CD4-positive, alpha-beta T cell (primary cell): ENCODE results near the gene MAP2K7. TPM values are rescaled to one million over a fixed set of nuclear protein-coding genes. Genes with fewer than 3 reads are reported as not detected.

ENCODE experiments used
- ATAC-seq: fragments of 200-7000 bp; cut with Tn5 transposase; one replicate; pipeline ENCODE4 v1.10.0; 2022; ENCODE audit warnings: mild to moderate bottlenecking; ENCODE audit not compliant: poor library complexity
- CTCF ChIA-PET: fragments of 350-600 bp; sonication (Branson Sonifier 250); formaldehyde crosslinking; loops from one replicate; lab custom pipeline; 2021; ENCODE audit warnings: antibody characterized with exemption, inconsistent platforms; lab: Charles Lee
- POLR2A ChIA-PET: fragments of 350-600 bp; sonication (Branson Sonifier 250); formaldehyde crosslinking; loops from one replicate; lab custom pipeline; 2021; ENCODE audit warnings: antibody characterized with exemption, inconsistent platforms; lab: Charles Lee
- DNase-seq, 14 experiments: peaks; one replicate each; pipeline ENCODE4 v3.0.0-alpha.2; 2013 to 2020; ENCODE audit warnings: mixed read lengths in 2 of 14
- H3K27ac ChIP-seq, 2 donors: one replicate each; pipeline versions ENCODE4 v1.5.1 to v1.7.0; 2013; ENCODE audit warnings: low read length in 2 of 2, low read depth in 1 of 2, mild to moderate bottlenecking in 1 of 2
- H3K27me3 ChIP-seq, 2 experiments: 1 replicate in 1 of 2; 2 replicates in 1 of 2; pipeline versions ENCODE4 v1.6.1 to v1.7.0; 2013; ENCODE audit warnings: low read length in 2 of 2, control low read depth in 1 of 2, mild to moderate bottlenecking in 1 of 2, moderate library complexity in 1 of 2; ENCODE audit not compliant: insufficient read depth in 2 of 2, control insufficient read depth in 1 of 2
- H3K36me3 ChIP-seq: one replicate; pipeline ENCODE4 v1.6.1; 2013; ENCODE audit warnings: low read length, control low read depth; ENCODE audit not compliant: insufficient read depth
- H3K4me1 ChIP-seq: one replicate; pipeline ENCODE4 v1.6.1; 2013; ENCODE audit warnings: low read length, control low read depth; ENCODE audit not compliant: insufficient read depth
- H3K4me3 ChIP-seq: one replicate; pipeline ENCODE4 v1.5.1; 2013; ENCODE audit warnings: mild to moderate bottlenecking, low read length, moderate library complexity
- H3K9me3 ChIP-seq, 2 experiments: 1 replicate in 1 of 2; 2 replicates in 1 of 2; pipeline versions ENCODE4 v1.6.1 to v1.7.0; 2013; ENCODE audit warnings: low read length in 2 of 2, mild to moderate bottlenecking in 2 of 2, control low read depth in 1 of 2, moderate library complexity in 1 of 2; ENCODE audit not compliant: control insufficient read depth in 1 of 2, insufficient read depth in 1 of 2
- H3K27ac Mint-ChIP-seq: one replicate; pipeline ENCODE4 v1.8.0; 2020; ENCODE audit warnings: mixed read lengths
- H3K27me3 Mint-ChIP-seq: one replicate; pipeline ENCODE4 v1.8.0; 2021; ENCODE audit warnings: mixed read lengths
- H3K36me3 Mint-ChIP-seq: one replicate; pipeline ENCODE4 v1.8.0; 2021; ENCODE audit warnings: low read depth, mixed read lengths
- H3K4me1 Mint-ChIP-seq: one replicate; pipeline ENCODE4 v1.8.0; 2021; ENCODE audit warnings: low read depth, mixed read lengths
- H3K4me3 Mint-ChIP-seq: one replicate; pipeline ENCODE4 v1.8.0; 2020; ENCODE audit warnings: mild to moderate bottlenecking, mixed read lengths
- H3K9me3 Mint-ChIP-seq: one replicate; pipeline ENCODE4 v1.8.0; 2020; ENCODE audit warnings: mixed read lengths
- CTCF ChIP-seq: fragments of 200-600 bp; IDR thresholded peaks from one replicate; pipeline ENCODE4 v1.8.0; 2022; ENCODE audit warnings: antibody characterized with exemption, mild to moderate bottlenecking
- intact Hi-C, 2 experiments: fragments of 100-400 bp; cut with DNase I in 1 of 2; cut with micrococcal nuclease in 1 of 2; formaldehyde crosslinking; loops; one replicate each; pipeline versions ENCODE4 v1.15.1 to v1.9.0; 2023 to 2025; cut with DNase I, micrococcal nuclease
- total RNA-seq, 174 experiments: library from RNA in 2 of 174; stranded (reverse) in 2 of 174; gene quantifications; one replicate each; pipeline ENCODE4 v1.2.3 and lab custom pipeline; 2021 to 2026

Gene MAP2K7
- total RNA-seq, 2 experiments from 2014 or later, result 81.7 to 82.3 TPM

- Histone ChIP-seq H3K4me3 (no peak overlapping the region), H3K27me3 (no peaks in the 10 kb centered on the region), H3K27ac (no peak overlapping the region), H3K4me1 (peaks cover 5% of the 10 kb centered on the region), H3K9me3 (no peaks in the 10 kb centered on the region), H3K36me3 (peaks cover 74% of the 10 kb centered on the region)
- CTCF ChIA-PET, result no interaction called here
- no peaks in the 10 kb centered on the region for H3K27me3 Mint-ChIP-seq
- peaks cover 60% of the 10 kb centered on the region for H3K36me3 Mint-ChIP-seq
- POLR2A ChIA-PET, result no interaction called here
- H3K4me3 Mint-ChIP-seq, result no peak overlapping the region
- peaks cover 6% of the 10 kb centered on the region for H3K4me1 Mint-ChIP-seq
- no peaks in the 10 kb centered on the region for H3K9me3 Mint-ChIP-seq
- H3K27ac Mint-ChIP-seq, result no peak overlapping the region
- TF ChIP-seq CTCF, result no peak
- intact Hi-C loops, result no loop called here
- ATAC-seq (no peak), DNase-seq (no peak)
These were observed 29.7 kb downstream of the MAP2K7 start for GRCh38 chr19:7933411-7933810.

GRCh38 chr19:7933828-7934725, 30.4 kb downstream of the MAP2K7 start:
- intact Hi-C loops, result no loop called here
- Histone ChIP-seq H3K4me3 (no peak overlapping the region), H3K4me1 (peaks cover 5% of the 10 kb centered on the region), H3K36me3 (peaks cover 78% of the 10 kb centered on the region), H3K27me3 (no peaks in the 10 kb centered on the region), H3K9me3 (no peaks in the 10 kb centered on the region), H3K27ac (no peak overlapping the region)
- Mint-ChIP-seq H3K27me3 (no peaks in the 10 kb centered on the region), H3K4me1 (peaks cover 8% of the 10 kb centered on the region), H3K27ac (no peak overlapping the region), H3K36me3 (peaks cover 62% of the 10 kb centered on the region), H3K9me3 (no peaks in the 10 kb centered on the region), H3K4me3 (no peak overlapping the region)
- TF ChIP-seq CTCF, result no peak
- ChIA-PET CTCF (interaction anchor here (1.8 kb wide), 1 partner anchor 387 kb away, joined by 3 read pairs; the partner anchor contains the start of genes NDUFA7 and RPS28), POLR2A (interaction anchor here (0.6 kb wide), 1 partner anchor 123 kb away, joined by 3 read pairs; no protein-coding TSS in a partner anchor)
- no peak for ATAC-seq
- DNase-seq, result no peak

- Histone ChIP-seq H3K36me3 (peaks cover 81% of the 10 kb centered on the region), H3K4me3 (no peak overlapping the region), H3K9me3 (no peaks in the 10 kb centered on the region), H3K27me3 (no peaks in the 10 kb centered on the region), H3K27ac (no peak overlapping the region), H3K4me1 (no peaks in the 10 kb centered on the region)
- ChIA-PET CTCF (interaction anchor here (1.8 kb wide), 1 partner anchor 386 kb away, joined by 3 read pairs; the partner anchor contains the start of genes NDUFA7 and RPS28), POLR2A (interaction anchor here (0.6 kb wide), 1 partner anchor 123 kb away, joined by 3 read pairs; no protein-coding TSS in a partner anchor)
- TF ChIP-seq CTCF, result no peak
- H3K4me1 Mint-ChIP-seq, result peaks cover 4% of the 10 kb centered on the region
- no peak overlapping the region for H3K4me3 Mint-ChIP-seq
- intact Hi-C loops, result no loop called here
- no peak overlapping the region for H3K27ac Mint-ChIP-seq
- ATAC-seq, result no peak
- no peak for DNase-seq
- H3K9me3 Mint-ChIP-seq, result no peaks in the 10 kb centered on the region
- H3K27me3 Mint-ChIP-seq, result no peaks in the 10 kb centered on the region
- H3K36me3 Mint-ChIP-seq, result peaks cover 58% of the 10 kb centered on the region
These were observed 31.1 kb downstream of the MAP2K7 start for GRCh38 chr19:7934766-7935165.
